NT2/D1 (cell line): Measurements from ENCODE around the gene APOL1.
"Not testable (repeated sequence)": the region's sequence is repeated elsewhere in the genome, so short reads cannot be mapped to it uniquely, and the experiment has no call there.

Source experiments
- DNase-seq: peaks from one replicate; pipeline ENCODE4 v3.0.0-alpha.2; 2011; ENCODE audit warnings: low read depth, low spot score
- H3K27me3 ChIP-seq: 2 replicates; pipeline ENCODE4 v1.6.0; 2011; ENCODE audit warnings: mild to moderate bottlenecking; ENCODE audit not compliant: insufficient read length, insufficient read depth
- H3K36me3 ChIP-seq: 2 replicates; pipeline ENCODE4 v1.6.1; 2011; ENCODE audit warnings: mild to moderate bottlenecking, low read length, mixed read lengths; ENCODE audit not compliant: insufficient read depth, insufficient read length
- H3K4me1 ChIP-seq: 2 replicates; pipeline ENCODE4 v1.5.1; 2011; ENCODE audit not compliant: insufficient read depth, insufficient read length
- H3K4me3 ChIP-seq: 2 replicates; pipeline ENCODE4 v1.5.1; 2011; ENCODE audit warnings: low read depth; ENCODE audit not compliant: insufficient read length
- H3K9ac ChIP-seq: 2 replicates; pipeline ENCODE4 v1.6.0; 2011; ENCODE audit warnings: low read depth; ENCODE audit not compliant: insufficient read length
- H3K9me3 ChIP-seq: 2 replicates; pipeline ENCODE4 v1.5.1; 2011; ENCODE audit warnings: mild to moderate bottlenecking, low read length; ENCODE audit not compliant: insufficient read depth
- SUZ12 ChIP-seq: IDR thresholded peaks from 2 replicates; pipeline ENCODE4 v1.6.1; 2011; ENCODE audit not compliant: insufficient read length, insufficient read depth; ENCODE audit errors: extremely low read depth
- YY1 ChIP-seq: IDR thresholded peaks from 2 replicates; pipeline ENCODE4 v1.6.1; 2011; ENCODE audit not compliant: insufficient read length, insufficient read depth
- ZNF274 ChIP-seq: IDR thresholded peaks from 2 replicates; pipeline ENCODE4 v1.6.1; 2011; ENCODE audit warnings: mild to moderate bottlenecking, low read depth, low read length

APOL1 gene

GRCh38 chr22:36208914-36209313, 44.0 kb upstream of the APOL1 start:
- Histone ChIP-seq H3K27me3 (no peaks in the 10 kb centered on the region), H3K9ac (no peak overlapping the region), H3K36me3 (no peaks in the 10 kb centered on the region), H3K4me1 (no peaks in the 10 kb centered on the region), H3K9me3 (peaks cover 14% of the 10 kb centered on the region; the same call in 1 of the 2 replicates), H3K4me3 (no peak overlapping the region)
- TF ChIP-seq ZNF274 (no peak), YY1 (no peak), SUZ12 (no peak)
- DNase-seq: no peak

DNA sequence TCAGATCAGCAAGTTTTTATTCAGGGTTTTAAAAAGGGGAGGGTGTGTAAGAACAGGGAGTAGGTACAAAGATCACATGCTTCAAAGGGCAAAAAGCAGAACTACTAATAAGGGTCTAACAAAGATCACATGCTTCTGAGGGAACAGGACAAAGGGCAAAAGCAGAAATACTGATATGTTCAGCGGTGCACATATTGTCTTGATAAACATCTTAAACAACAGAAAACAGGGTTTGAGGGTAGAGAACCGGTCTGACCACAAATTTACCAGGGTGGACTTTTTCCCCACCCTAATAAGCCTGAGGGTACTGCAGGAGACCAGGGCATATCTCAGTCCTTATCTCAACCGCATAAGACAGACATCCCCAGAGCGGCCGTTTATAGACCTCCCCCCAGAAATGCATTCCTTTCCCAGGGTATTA, 43.4 kb upstream of the APOL1 start:
- not testable (repeated sequence) for H3K9ac ChIP-seq, H3K4me1 ChIP-seq, H3K4me3 ChIP-seq, DNase-seq, H3K27me3 ChIP-seq, H3K36me3 ChIP-seq
- H3K9me3 ChIP-seq: peaks cover 14% of the 10 kb centered on the region; the same call in 1 of the 2 replicates

- no peak for TF ChIP-seq ZNF274
- no peak for TF ChIP-seq YY1
- TF ChIP-seq SUZ12: no peak
- no peak overlapping the region for H3K9ac ChIP-seq
- H3K27me3 ChIP-seq: no peaks in the 10 kb centered on the region
- H3K4me1 ChIP-seq: no peaks in the 10 kb centered on the region
- DNase-seq: no peak
- peaks cover 14% of the 10 kb centered on the region; the same call in 1 of the 2 replicates for H3K9me3 ChIP-seq
- H3K36me3 ChIP-seq: no peaks in the 10 kb centered on the region
- H3K4me3 ChIP-seq: no peak overlapping the region
Observed at GRCh38 chr22:36210224-36210623, 42.7 kb upstream of the APOL1 start.

DNA sequence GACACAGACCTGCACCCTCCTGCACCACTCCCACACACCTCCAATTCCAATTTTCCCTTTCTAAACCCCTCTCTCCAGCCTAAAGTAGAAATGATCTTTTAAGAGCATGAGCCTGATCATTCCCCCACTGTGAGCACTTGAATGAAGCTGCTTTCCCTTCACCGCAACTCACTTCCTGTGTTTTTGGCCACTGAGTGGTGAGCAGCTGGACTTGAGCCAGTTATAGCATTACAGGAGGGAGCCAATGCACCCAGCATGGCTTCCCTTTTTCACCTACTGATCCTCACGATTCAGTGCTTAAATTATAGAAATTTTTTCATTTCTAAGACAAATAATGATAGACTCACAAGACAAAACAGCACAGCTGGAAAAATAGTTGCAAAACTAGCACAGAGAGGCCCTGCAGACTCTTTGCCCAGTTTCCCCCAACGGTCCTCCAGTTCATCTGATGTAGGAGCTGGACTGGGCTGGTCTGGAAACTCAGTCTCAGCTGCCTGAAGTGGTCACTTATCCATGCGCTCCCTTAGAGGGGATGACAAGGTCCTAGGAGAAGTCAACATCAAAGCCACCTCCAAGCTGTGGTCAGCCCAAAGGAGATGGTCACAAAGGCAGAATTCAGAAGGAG, 41.6 kb upstream of the APOL1 start:
- Histone ChIP-seq H3K9me3 (peaks cover 14% of the 10 kb centered on the region; the same call in 1 of the 2 replicates), H3K4me3 (no peak overlapping the region), H3K4me1 (no peaks in the 10 kb centered on the region), H3K9ac (no peak overlapping the region), H3K36me3 (no peaks in the 10 kb centered on the region), H3K27me3 (no peaks in the 10 kb centered on the region)
- no peak for DNase-seq
- TF ChIP-seq SUZ12 (no peak), YY1 (no peak), ZNF274 (no peak)

- Histone ChIP-seq H3K4me3 (no peak overlapping the region), H3K9ac (no peak overlapping the region), H3K4me1 (no peaks in the 10 kb centered on the region), H3K9me3 (peaks cover 14% of the 10 kb centered on the region; the same call in 1 of the 2 replicates), H3K27me3 (no peaks in the 10 kb centered on the region), H3K36me3 (no peaks in the 10 kb centered on the region)
- TF ChIP-seq YY1: no peak
- no peak for TF ChIP-seq ZNF274
- no peak for TF ChIP-seq SUZ12
- DNase-seq: no peak
Observed at GRCh38 chr22:36212901-36213300, 40.0 kb upstream of the APOL1 start.

DNA sequence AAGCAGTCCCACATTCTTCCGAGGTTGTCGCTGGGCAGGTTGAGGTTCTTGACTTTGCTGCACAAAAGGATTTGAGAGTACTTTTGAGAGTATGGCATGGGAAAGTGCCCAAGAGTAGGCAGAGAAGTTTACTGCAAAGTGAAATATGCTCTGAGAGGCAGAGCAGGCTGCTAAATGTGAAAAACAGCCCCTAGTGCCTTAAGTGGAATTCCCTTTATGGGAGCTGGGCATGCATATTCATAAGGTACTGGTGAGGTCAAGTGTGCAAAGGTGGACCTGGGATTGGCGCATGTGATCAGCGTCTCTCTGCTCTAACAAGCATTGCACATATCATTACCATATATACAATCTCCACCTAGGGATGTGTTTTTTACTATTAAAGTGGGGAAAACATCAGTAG, 39.3 kb upstream of the APOL1 start:
- Histone ChIP-seq H3K4me1 (no peaks in the 10 kb centered on the region), H3K4me3 (no peak overlapping the region), H3K36me3 (no peaks in the 10 kb centered on the region), H3K9ac (no peak overlapping the region), H3K27me3 (no peaks in the 10 kb centered on the region), H3K9me3 (peaks cover 14% of the 10 kb centered on the region; the same call in 1 of the 2 replicates)
- DNase-seq: no peak
- TF ChIP-seq SUZ12: no peak
- TF ChIP-seq YY1: no peak
- no peak for TF ChIP-seq ZNF274

DNA sequence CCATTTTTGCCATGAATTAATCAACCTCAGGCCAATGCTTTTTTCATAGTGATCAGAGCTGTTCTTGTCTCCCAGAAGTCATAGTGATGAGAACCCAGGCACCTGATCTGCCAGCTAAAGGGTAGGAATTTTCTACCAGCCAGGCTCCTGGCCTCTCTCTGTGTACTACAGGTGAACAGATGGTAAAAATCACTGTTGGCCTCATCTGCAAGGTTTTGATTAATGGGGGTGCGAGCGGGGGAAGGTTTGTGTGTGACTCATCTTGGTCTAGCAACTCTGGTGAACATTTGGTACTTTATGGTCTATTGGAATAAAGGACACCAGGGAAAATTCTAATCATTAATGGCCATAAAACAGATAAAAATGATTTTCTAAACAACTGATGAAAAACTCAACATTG, 37.0 kb upstream of the APOL1 start:
- H3K9ac ChIP-seq: no peak overlapping the region
- H3K4me3 ChIP-seq: no peak overlapping the region
- DNase-seq: no peak
- TF ChIP-seq ZNF274 (no peak), YY1 (no peak), SUZ12 (no peak)
- no peaks in the 10 kb centered on the region for H3K4me1 ChIP-seq
- H3K9me3 ChIP-seq: no peaks in the 10 kb centered on the region
- H3K36me3 ChIP-seq: no peaks in the 10 kb centered on the region
- H3K27me3 ChIP-seq: no peaks in the 10 kb centered on the region
